Pancreas (tissue), 10 donors: ENCODE data around the gene ANKH. TPM values are rescaled to one million over a fixed set of nuclear protein-coding genes. Genes with fewer than 3 reads are reported as not detected.

Source experiments
- ATAC-seq, 4 donors: fragments of 200-7000 bp; cut with Tn5 transposase; one replicate each; pipeline versions ENCODE4 v1.8.0 to v1.9.1; 2020; ENCODE audit warnings: mild to moderate bottlenecking in 4 of 4, moderate library complexity in 4 of 4
- DNase-seq, 6 donors: peaks; one replicate each; pipeline ENCODE4 v3.0.0-alpha.2; 2020
- FAIRE-seq: peaks from 2 replicates; lab custom pipeline; 2012; peaks lifted over from hg19 to GRCh38; lab: Jason Lieb, UNC
- H3K27ac ChIP-seq, 4 donors: fragments of 200-600 bp; sonication (generic); 1 replicate in 3 of 4; 2 replicates in 1 of 4; pipeline versions ENCODE4 v1.5.0 to v1.8.0; 2020
- H3K27me3 ChIP-seq, 4 donors: fragments of 200-600 bp; one replicate each; pipeline ENCODE4 v1.8.0; 2021
- H3K36me3 ChIP-seq, 3 donors: fragments of 200-600 bp; sonication (generic) in 1 of 3; one replicate each; pipeline versions ENCODE4 v1.5.0 to v1.8.0; 2020 to 2021
- H3K4me1 ChIP-seq, 3 donors: fragments of 200-600 bp; one replicate each; pipeline ENCODE4 v1.8.0; 2021
- H3K4me3 ChIP-seq, 4 donors: fragments of 200-600 bp; sonication (generic) in 2 of 4; one replicate each; pipeline versions ENCODE4 v1.5.0 to v1.8.0; 2020 to 2021
- H3K9me3 ChIP-seq, 4 donors: fragments of 200-600 bp; one replicate each; pipeline ENCODE4 v1.8.0; 2021
- WGBS, 2 donors: extraction: QIAGEN DNeasy Blood & Tissue Kit; methylation state at CpG; one replicate each; pipeline ENCODE4 v1.1.7; 2013; 5-methylcytosine and 5-hydroxymethylcytosine counted together
- intact Hi-C, 3 donors: fragments of 100-400 bp; cut with DNase I; formaldehyde crosslinking; loops; one replicate each; pipeline versions ENCODE4 v1.11.1 to v1.14.2; 2022
- polyA plus RNA-seq, 2 donors: library from polyadenylated mRNA; stranded (reverse); fragments of 200-250 nt; gene quantifications; one replicate each; pipeline ENCODE4 v1.2.3, GENCODE V29; 2013
- total RNA-seq, 6 donors: library from RNA; stranded (reverse); fragmentation: NEBNext Ultra II Directional in 4 of 6; extraction: Animal tissue kit (Norgen Biotek cat#: 25700) in 4 of 6; gene quantifications; one replicate each; pipeline versions ENCODE4 v1.2.1 to v1.2.4, GENCODE V29; 2021 to 2023
- TF ChIP-seq, protein P1 (sequence below), 4 donors: fragments of 200-600 bp; sonication (generic) in 3 of 4; IDR thresholded peaks; one replicate each; pipeline versions ENCODE4 v1.5.0 to v1.8.0; 2021; ENCODE audit warnings: antibody characterized with exemption in 4 of 4
- donor health status: healthy with polysubstance abuse.
- donor health status: DM: no; HTN: no; CAD: no; lungs with moderate emphysema.
- donor health status: DM: no; HTN: no; CAD: no.
- donor health status: control.
- donor health status: control.
- donor health status: Bipolar disorder and iron deficiency.
- donor health status: DM: yes; HTN: yes; CAD: no.
- donor health status: DM: no; HTN: no; CAD: no.
- donor health status: DM: no; HTN: no; CAD: no.
- donor health status: DM: yes; HTN: yes; CAD: no.

Gene ANKH
- total and polyA plus RNA-seq, 8 donors = 11.8 to 48.6 (median 37.7) TPM

DNA sequence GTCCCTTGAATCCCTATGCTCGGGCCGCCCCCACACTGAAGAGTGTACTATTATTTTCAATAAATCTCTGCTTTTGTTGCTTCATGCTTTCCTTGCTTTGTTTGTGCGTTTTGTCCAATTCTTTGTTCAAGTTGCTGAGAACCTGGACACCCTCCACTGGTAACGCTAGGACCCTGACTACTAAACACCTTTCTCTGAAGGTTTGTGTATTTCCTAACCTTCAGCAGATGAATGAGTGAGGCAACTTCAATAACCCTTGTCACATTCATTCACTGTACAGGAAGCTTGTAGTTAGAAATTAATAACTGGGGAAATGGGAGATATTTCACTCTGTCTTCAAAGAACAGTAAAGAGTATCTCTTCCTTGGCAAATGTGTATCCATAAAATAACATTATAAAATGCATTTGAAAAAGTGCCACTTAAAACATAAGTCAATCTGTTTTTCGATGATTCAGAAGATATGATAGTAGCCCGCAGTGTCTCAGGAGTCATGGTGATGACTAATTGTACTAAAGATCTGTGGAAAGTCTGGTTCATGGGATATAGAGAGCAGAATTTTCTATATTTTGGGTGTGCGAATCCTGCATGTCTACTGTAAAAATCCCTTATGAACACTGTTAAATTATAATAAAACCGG lies 43.2 kb upstream of the ANKH start:
- Histone ChIP-seq H3K9me3 (no peaks in the 10 kb centered on the region), H3K4me3 (no peak overlapping the region), H3K4me1 (no peaks in the 10 kb centered on the region), H3K27ac (no peak overlapping the region), H3K27me3 (no peaks in the 10 kb centered on the region), H3K36me3 (no peaks in the 10 kb centered on the region)
- intact Hi-C loops = no loop called here
- no peak for FAIRE-seq
- ATAC-seq = no peak
- no peak for DNase-seq
- TF ChIP-seq, protein P1, sequence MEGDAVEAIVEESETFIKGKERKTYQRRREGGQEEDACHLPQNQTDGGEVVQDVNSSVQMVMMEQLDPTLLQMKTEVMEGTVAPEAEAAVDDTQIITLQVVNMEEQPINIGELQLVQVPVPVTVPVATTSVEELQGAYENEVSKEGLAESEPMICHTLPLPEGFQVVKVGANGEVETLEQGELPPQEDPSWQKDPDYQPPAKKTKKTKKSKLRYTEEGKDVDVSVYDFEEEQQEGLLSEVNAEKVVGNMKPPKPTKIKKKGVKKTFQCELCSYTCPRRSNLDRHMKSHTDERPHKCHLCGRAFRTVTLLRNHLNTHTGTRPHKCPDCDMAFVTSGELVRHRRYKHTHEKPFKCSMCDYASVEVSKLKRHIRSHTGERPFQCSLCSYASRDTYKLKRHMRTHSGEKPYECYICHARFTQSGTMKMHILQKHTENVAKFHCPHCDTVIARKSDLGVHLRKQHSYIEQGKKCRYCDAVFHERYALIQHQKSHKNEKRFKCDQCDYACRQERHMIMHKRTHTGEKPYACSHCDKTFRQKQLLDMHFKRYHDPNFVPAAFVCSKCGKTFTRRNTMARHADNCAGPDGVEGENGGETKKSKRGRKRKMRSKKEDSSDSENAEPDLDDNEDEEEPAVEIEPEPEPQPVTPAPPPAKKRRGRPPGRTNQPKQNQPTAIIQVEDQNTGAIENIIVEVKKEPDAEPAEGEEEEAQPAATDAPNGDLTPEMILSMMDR (IDR thresholded peaks at IDR 0.05) = no peak
- 90 to 94% methylated on average over 8 of the region's 8 CpGs for WGBS, 2 donors

DNA sequence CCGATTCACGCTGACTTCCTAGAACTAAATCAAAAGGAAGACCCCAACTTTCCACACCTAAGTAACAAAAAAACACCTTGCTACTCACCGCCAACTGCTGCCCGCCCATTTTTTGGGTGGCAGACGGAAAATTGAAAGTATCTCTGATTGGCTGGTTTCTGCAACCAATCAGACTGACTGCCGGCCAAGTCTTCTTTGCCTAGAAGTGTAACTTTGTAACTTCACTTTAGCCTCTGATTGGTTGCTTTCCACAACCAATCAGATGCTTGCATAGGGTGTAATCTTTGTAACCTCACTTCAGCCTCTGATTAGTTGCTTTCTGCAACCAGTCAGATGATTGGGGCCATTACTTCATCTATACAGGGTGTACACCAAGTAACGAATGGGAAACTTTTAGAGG lies 42.6 kb upstream of the ANKH start:
- Histone ChIP-seq H3K4me3 (no peak overlapping the region), H3K36me3 (no peaks in the 10 kb centered on the region), H3K4me1 (no peaks in the 10 kb centered on the region), H3K9me3 (no peaks in the 10 kb centered on the region), H3K27ac (no peak overlapping the region), H3K27me3 (no peaks in the 10 kb centered on the region)
- intact Hi-C loops = no loop called here
- WGBS, 2 donors = 90 to 91% methylated on average over 7 of the region's 7 CpGs
- DNase-seq (no peak), ATAC-seq (no peak), FAIRE-seq (no peak)
- TF ChIP-seq, protein P1 (IDR thresholded peaks at IDR 0.05) = no peak

DNA sequence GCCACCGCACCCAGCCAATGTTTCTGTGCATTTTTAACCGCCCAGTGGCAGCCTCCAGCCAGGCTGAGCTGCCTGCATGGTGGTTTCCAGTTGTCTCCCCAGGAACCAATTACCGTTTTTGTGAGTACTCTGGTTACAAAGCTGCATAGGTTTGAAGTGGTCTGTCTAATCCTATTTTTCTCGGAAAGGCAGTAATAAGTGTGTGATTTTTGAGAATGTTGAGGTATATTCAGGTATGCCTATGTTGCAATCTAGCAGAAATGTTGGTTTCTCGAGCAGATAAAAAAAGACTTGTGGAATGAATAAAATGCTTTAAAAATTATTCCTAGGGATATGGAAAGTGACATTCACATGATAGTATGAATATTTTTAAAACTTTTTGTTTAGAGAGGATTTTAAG lies 41.5 kb upstream of the ANKH start:
- 74 to 78% methylated on average over 5 of the region's 5 CpGs for WGBS, 2 donors
- intact Hi-C loops = no loop called here
- DNase-seq = no peak
- Histone ChIP-seq H3K27ac (no peak overlapping the region), H3K9me3 (no peaks in the 10 kb centered on the region), H3K36me3 (no peaks in the 10 kb centered on the region), H3K27me3 (no peaks in the 10 kb centered on the region), H3K4me3 (no peak overlapping the region), H3K4me1 (no peaks in the 10 kb centered on the region)
- TF ChIP-seq, protein P1 (IDR thresholded peaks at IDR 0.05) = no peak
- no peak for ATAC-seq
- FAIRE-seq = no peak

DNA sequence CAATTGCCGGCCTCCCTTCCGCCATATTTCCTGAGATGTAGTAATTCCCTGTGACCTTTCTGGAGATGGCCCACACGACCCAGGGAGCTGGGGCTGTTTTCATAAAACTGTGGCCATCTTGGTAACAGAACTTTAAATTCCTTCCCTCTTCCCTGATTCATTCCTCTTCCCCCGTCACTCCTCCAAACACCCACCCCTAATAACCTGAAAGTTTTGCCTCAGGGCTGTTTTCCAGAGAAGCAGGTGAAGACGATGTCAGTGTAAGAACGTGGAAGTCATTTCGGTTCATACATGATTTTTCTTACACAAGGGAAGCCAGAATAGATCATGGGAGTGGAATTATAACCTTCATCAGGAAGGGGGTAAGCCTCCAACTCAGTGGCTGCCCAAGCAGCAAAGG lies 40.6 kb upstream of the ANKH start:
- Histone ChIP-seq H3K36me3 (no peaks in the 10 kb centered on the region), H3K27me3 (no peaks in the 10 kb centered on the region), H3K9me3 (no peaks in the 10 kb centered on the region), H3K4me1 (no peaks in the 10 kb centered on the region), H3K27ac (no peak overlapping the region), H3K4me3 (no peak overlapping the region)
- no peak for ATAC-seq
- intact Hi-C loops = no loop called here
- no peak for FAIRE-seq
- TF ChIP-seq, protein P1 (IDR thresholded peaks at IDR 0.05) = no peak
- no peak for DNase-seq
- WGBS, 2 donors = 83 to 84% methylated on average over 7 of the region's 7 CpGs

DNA sequence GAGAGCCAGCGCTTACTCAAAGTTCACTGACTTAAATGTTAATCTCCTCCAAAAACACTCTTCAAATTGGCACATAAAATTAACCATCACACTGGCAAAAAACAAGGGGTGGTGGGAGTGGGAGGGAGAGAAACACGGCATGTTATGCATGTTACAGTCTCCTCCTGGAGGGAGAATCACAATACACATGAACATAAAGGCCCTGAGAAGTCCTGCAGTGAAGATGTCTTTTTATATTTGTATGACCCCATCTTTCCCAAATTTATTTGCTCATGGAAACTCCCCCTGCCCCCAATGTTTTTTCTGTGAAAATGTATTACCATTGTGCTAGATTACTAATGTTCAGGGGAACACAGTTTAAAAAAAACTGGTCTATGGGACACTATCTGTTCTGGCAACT lies 37.8 kb upstream of the ANKH start:
- Histone ChIP-seq H3K36me3 (no peaks in the 10 kb centered on the region), H3K27ac (no peak overlapping the region), H3K27me3 (no peaks in the 10 kb centered on the region), H3K9me3 (no peaks in the 10 kb centered on the region), H3K4me1 (no peaks in the 10 kb centered on the region), H3K4me3 (no peak overlapping the region)
- WGBS, 2 donors = 79 to 91% methylated on average over 2 of the region's 2 CpGs
- TF ChIP-seq, protein P1 (IDR thresholded peaks at IDR 0.05) = no peak
- FAIRE-seq (no peak), ATAC-seq (no peak), DNase-seq (no peak)
- intact Hi-C loops = no loop called here
